ENCODE measurements around the gene KIRREL1.

Gene KIRREL1

GRCh38 chr1:158149175-158149574 is 155.7 kb downstream of the KIRREL1 start:
- H3K27me3 ChIP-seq (ENCODE audit: insufficient read depth, low read length), result no peaks in the 10 kb centered on the region
- no peaks in the 10 kb centered on the region for H3K9me3 ChIP-seq (ENCODE audit: low read length)
- no peaks in the 10 kb centered on the region for H3K79me2 ChIP-seq (ENCODE audit: insufficient read depth, low read length)
- peak overlapping the region; percentile 54 for H3K9ac ChIP-seq (ENCODE audit: low read length)
- H3K36me3 ChIP-seq (ENCODE audit: insufficient read depth, low read length), result no peaks in the 10 kb centered on the region; the same call in 1 of the 2 replicates
- peak overlapping the region; percentile 74 for H3K4me2 ChIP-seq (ENCODE audit: low read length)
- H3K4me3 ChIP-seq (ENCODE audit: low read depth, low read length, poor library complexity, severe bottlenecking), result peak overlapping the region; percentile 62
- peak overlapping the region; percentile 87 for H2AFZ ChIP-seq (ENCODE audit: low read length)
- no peaks in the 10 kb centered on the region for H4K20me1 ChIP-seq (ENCODE audit: insufficient read depth, low read length)
- no peak overlapping the region for H3K27ac ChIP-seq (ENCODE audit: low read depth, low read length, poor library complexity, severe bottlenecking)
- H3K4me1 ChIP-seq (ENCODE audit: insufficient read depth, low read length, severe bottlenecking), result peaks cover 15% of the 10 kb centered on the region
- H3K9me2 ChIP-seq (ENCODE audit: low read depth, low read length), result no peaks in the 10 kb centered on the region
- TF ChIP-seq EZH2 (IDR thresholded peaks at IDR 0.05; ENCODE audit: borderline replicate concordance, low read length) (no peak), CTCF (IDR thresholded peaks at IDR 0.05; ENCODE audit: low read length) (no peak)
- no peaks in the 10 kb centered on the region for H3F3A ChIP-seq (ENCODE audit: insufficient read depth, low read length)
